Cardiac muscle cell (in vitro differentiated cells and primary cell): ENCODE results near the gene BTN1A1. TPM values are rescaled to one million over a fixed set of nuclear protein-coding genes. Genes with fewer than 3 reads are reported as not detected.
"Not testable (repeated sequence)": the region's sequence is repeated elsewhere in the genome, so short reads cannot be mapped to it uniquely, and the experiment has no call there.

Source experiments
- DNase-seq, 2 donors: peaks; one replicate each; pipeline versions ENCODE4 v3.0.0 to v3.0.0-alpha.2; 2010 to 2017; ENCODE audit warnings: low read depth in 1 of 2, low spot score in 1 of 2
- H3K27ac ChIP-seq: fragments of 200-600 bp; sonication (generic); 2 replicates; pipeline ENCODE4 v1.5.1; 2016
- H3K27me3 ChIP-seq: fragments of 200-600 bp; sonication (generic); 2 replicates; pipeline ENCODE4 v1.6.0; 2016; ENCODE audit warnings: control low read depth
- H3K36me3 ChIP-seq: fragments of 200-600 bp; sonication (generic); 2 replicates; pipeline ENCODE4 v1.5.1; 2016; ENCODE audit warnings: control low read depth
- H3K4me1 ChIP-seq: fragments of 200-600 bp; sonication (generic); 2 replicates; pipeline ENCODE4 v1.8.1; 2017; ENCODE audit warnings: low read depth, mild to moderate bottlenecking, mixed run types
- H3K4me3 ChIP-seq: fragments of 200-600 bp; sonication (generic); 2 replicates; pipeline ENCODE4 v1.5.1; 2016; ENCODE audit warnings: mild to moderate bottlenecking
- H3K9me3 ChIP-seq: fragments of 200-600 bp; sonication (generic); 2 replicates; pipeline ENCODE4 v1.5.1; 2017; ENCODE audit warnings: low read depth, mild to moderate bottlenecking, control low read depth
- CTCF ChIP-seq: IDR thresholded peaks from 2 replicates; pipeline ENCODE4 v1.5.1; 2012; ENCODE audit warnings: low read depth, mild to moderate bottlenecking, low read length
- polyA plus RNA-seq: library from polyadenylated mRNA; unstranded; fragments of >200 nt; fragmentation: Nextera tagmentation; extraction: Ambion mirVana; gene quantifications from 2 replicates; pipeline ENCODE4 v1.2.1, GENCODE V29; 2016
- total RNA-seq: library from RNA; depleted of rRNA; stranded (reverse); fragments of >200 nt; gene quantifications from 2 replicates; pipeline ENCODE4 v1.2.3, GENCODE V29; 2016

BTN1A1 gene
- total and polyA plus RNA-seq, 2 experiments from 2014 or later: 0.35 TPM; not detected in 1

GRCh38 chr6:26519359-26519758 is 19.3 kb downstream of the BTN1A1 start:
- Histone ChIP-seq H3K4me1 (no peaks in the 10 kb centered on the region), H3K27me3 (no peaks in the 10 kb centered on the region), H3K27ac (no peak overlapping the region), H3K4me3 (no peak overlapping the region), H3K36me3 (no peaks in the 10 kb centered on the region), H3K9me3 (no peaks in the 10 kb centered on the region)
- no peak for DNase-seq
- no peak for TF ChIP-seq CTCF

- DNase-seq: no peak
- Histone ChIP-seq H3K9me3 (no peaks in the 10 kb centered on the region), H3K27ac (peak overlapping the region; percentile 80), H3K36me3 (no peaks in the 10 kb centered on the region), H3K4me3 (peak overlapping the region; percentile 19), H3K4me1 (no peaks in the 10 kb centered on the region), H3K27me3 (no peaks in the 10 kb centered on the region)
- TF ChIP-seq CTCF: no peak
Measured at GRCh38 chr6:26520237-26520849, 20.2 kb downstream of the BTN1A1 start.

GRCh38 chr6:26520850-26521599 is 20.9 kb downstream of the BTN1A1 start:
- H3K36me3 ChIP-seq: no peaks in the 10 kb centered on the region
- H3K4me1 ChIP-seq: no peaks in the 10 kb centered on the region
- no peak for TF ChIP-seq CTCF
- H3K27me3 ChIP-seq: no peaks in the 10 kb centered on the region
- DNase-seq: peak; percentile 93 to 94
- H3K9me3 ChIP-seq: no peaks in the 10 kb centered on the region
- H3K27ac ChIP-seq: peak overlapping the region; percentile 90
- peak overlapping the region; percentile 58 for H3K4me3 ChIP-seq

GRCh38 chr6:26521600-26522391 is 21.7 kb downstream of the BTN1A1 start:
- H3K9me3 ChIP-seq: no peaks in the 10 kb centered on the region
- no peaks in the 10 kb centered on the region for H3K27me3 ChIP-seq
- DNase-seq: peak; percentile 76 to 90
- H3K4me3 ChIP-seq: peak overlapping the region; percentile 58
- H3K27ac ChIP-seq: peak overlapping the region; percentile 90
- H3K4me1 ChIP-seq: no peaks in the 10 kb centered on the region
- TF ChIP-seq CTCF: peak; percentile 47
- H3K36me3 ChIP-seq: no peaks in the 10 kb centered on the region

- not testable (repeated sequence) for H3K36me3 ChIP-seq, H3K4me3 ChIP-seq, H3K4me1 ChIP-seq, H3K27me3 ChIP-seq, H3K27ac ChIP-seq, H3K9me3 ChIP-seq
- DNase-seq: peak in 1 of 2 donors; percentile 46
Measured at GRCh38 chr6:26522486-26523228, 22.6 kb downstream of the BTN1A1 start.

GRCh38 chr6:26524314-26524713 is 24.2 kb downstream of the BTN1A1 start:
- not testable (repeated sequence) for H3K27ac ChIP-seq, H3K27me3 ChIP-seq, H3K4me1 ChIP-seq, H3K9me3 ChIP-seq, H3K36me3 ChIP-seq, H3K4me3 ChIP-seq, DNase-seq
